ENCODE measurements around the gene CERKL.

CERKL gene

DNA sequence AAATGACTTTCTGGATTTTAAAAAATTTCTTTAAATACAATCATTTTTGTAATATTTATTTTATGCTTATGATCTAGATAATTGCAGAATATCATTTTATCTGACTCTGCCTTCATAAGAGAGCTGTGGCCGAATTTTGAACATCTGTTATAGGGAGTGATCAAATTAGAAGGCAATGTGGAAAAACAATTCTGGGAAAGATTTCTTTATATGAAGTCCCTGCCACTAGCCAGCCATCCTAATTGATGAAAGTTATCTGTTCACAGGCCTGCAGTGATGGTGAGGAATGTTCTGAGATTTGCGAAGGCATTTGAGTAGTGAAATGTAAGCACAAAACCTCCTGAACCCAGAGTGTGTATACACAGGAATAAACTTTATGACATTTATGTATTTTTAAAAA, 120.2 kb downstream of the CERKL start:
- no peak overlapping the region for H3K27ac ChIP-seq (replicated peaks; ENCODE audit: low read length)
- no peak overlapping the region for H3K4me3 ChIP-seq (ENCODE audit: low read length in 2 of 2)
- no peak overlapping the region for H4K8ac ChIP-seq (ENCODE audit: low read depth, low read length)
- no peaks in the 10 kb centered on the region for H3K36me3 ChIP-seq (replicated peaks in 1 of 2; ENCODE audit: control insufficient read depth in 2 of 2, insufficient read depth in 2 of 2, low read length in 2 of 2)
- no CpG with 5 or more reads among the region's 2 CpGs for WGBS, 2 donors (ENCODE audit: extremely low coverage in 2 of 2, insufficient read length in 2 of 2, insufficient replicate concordance in 1 of 2)
- H2BK12ac ChIP-seq (ENCODE audit: low read length) = no peak overlapping the region
- no peaks in the 10 kb centered on the region for H3K79me1 ChIP-seq (ENCODE audit: low read depth, low read length)
- DNase-seq (ENCODE audit: low spot score) = no peak
- H3K14ac ChIP-seq (ENCODE audit: low read length) = no peak overlapping the region
- H3K4ac ChIP-seq (ENCODE audit: low read length) = no peak overlapping the region
- no peak overlapping the region for H3K23ac ChIP-seq (ENCODE audit: low read depth, low read length, poor library complexity)
- no peak overlapping the region for H2AK5ac ChIP-seq (ENCODE audit: low read depth, low read length)
- peaks cover 0 to 2% of the 10 kb centered on the region in 2 donors for H3K9me3 ChIP-seq (replicated peaks in 1 of 2; ENCODE audit: control insufficient read depth in 2 of 2, insufficient read depth in 1 of 2, low read depth in 1 of 2, low read length in 2 of 2)
- H4K91ac ChIP-seq (ENCODE audit: low read depth, low read length, poor library complexity) = no peak overlapping the region
- no peak overlapping the region for H2BK15ac ChIP-seq (ENCODE audit: low read length)
- H2AFZ ChIP-seq (ENCODE audit: low read length) = no peak overlapping the region
- no peak overlapping the region for H3K4me2 ChIP-seq (ENCODE audit: insufficient read depth, low read length, poor library complexity, severe bottlenecking)
- no peak overlapping the region for H3K18ac ChIP-seq (ENCODE audit: low read length)
- H2BK120ac ChIP-seq (ENCODE audit: low read depth, low read length) = no peak overlapping the region
- no peaks in the 10 kb centered on the region for H3K27me3 ChIP-seq (ENCODE audit: control insufficient read depth in 3 of 3, insufficient read depth in 3 of 3, low read depth in 1 of 3, low read length in 3 of 3)
- H3K9ac ChIP-seq (ENCODE audit: low read depth, low read length, poor library complexity) = no peak overlapping the region
- peaks cover 0 to 5% of the 10 kb centered on the region in 2 donors for H3K4me1 ChIP-seq (ENCODE audit: control insufficient read depth in 2 of 2, insufficient read depth in 1 of 2, low read depth in 1 of 2, low read length in 2 of 2)
- no peak overlapping the region for H2BK5ac ChIP-seq (ENCODE audit: low read length)

DNA sequence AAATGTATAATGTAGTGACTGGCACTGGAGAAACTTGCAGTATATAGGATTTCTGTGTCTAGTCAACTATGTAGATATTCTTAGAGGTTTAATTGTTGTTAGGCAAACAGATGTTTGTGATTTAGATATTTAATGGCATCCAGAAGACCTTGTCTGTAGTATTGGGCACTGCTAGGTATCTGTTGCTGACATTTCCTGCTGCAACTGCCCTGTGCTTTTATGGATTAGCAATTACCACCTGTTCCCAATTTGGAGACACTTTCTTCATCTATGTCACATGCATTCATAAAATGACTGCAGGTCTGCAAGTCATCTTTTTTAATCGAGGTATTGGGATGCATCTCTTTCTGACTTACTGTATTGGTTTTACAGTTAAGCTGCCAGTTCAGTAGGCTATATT, 128.5 kb downstream of the CERKL start:
- Histone ChIP-seq H2AK5ac (ENCODE audit: low read depth, low read length) (no peak overlapping the region), H3K27ac (replicated peaks; ENCODE audit: low read length) (no peak overlapping the region), H3K4ac (ENCODE audit: low read length) (no peak overlapping the region), H3K9ac (ENCODE audit: low read depth, low read length, poor library complexity) (no peak overlapping the region), H4K8ac (ENCODE audit: low read depth, low read length) (no peak overlapping the region), H3K4me2 (ENCODE audit: insufficient read depth, low read length, poor library complexity, severe bottlenecking) (no peak overlapping the region), H3K23ac (ENCODE audit: low read depth, low read length, poor library complexity) (no peak overlapping the region), H2BK5ac (ENCODE audit: low read length) (no peak overlapping the region), H3K79me1 (ENCODE audit: low read depth, low read length) (no peaks in the 10 kb centered on the region), H3K9me3 (replicated peaks in 1 of 2; ENCODE audit: control insufficient read depth in 2 of 2, insufficient read depth in 1 of 2, low read depth in 1 of 2, low read length in 2 of 2) (no peaks in the 10 kb centered on the region), H2AFZ (ENCODE audit: low read length) (no peak overlapping the region), H3K27me3 (ENCODE audit: control insufficient read depth in 3 of 3, insufficient read depth in 3 of 3, low read depth in 1 of 3, low read length in 3 of 3) (peaks cover 0 to 1% (median 0%) of the 10 kb centered on the region in 3 experiments), H2BK120ac (ENCODE audit: low read depth, low read length) (no peak overlapping the region), H3K4me1 (ENCODE audit: control insufficient read depth in 2 of 2, insufficient read depth in 1 of 2, low read depth in 1 of 2, low read length in 2 of 2) (peaks cover 0 to 5% of the 10 kb centered on the region in 2 donors), H3K18ac (ENCODE audit: low read length) (no peak overlapping the region), H3K36me3 (replicated peaks in 1 of 2; ENCODE audit: control insufficient read depth in 2 of 2, insufficient read depth in 2 of 2, low read length in 2 of 2) (peaks cover 0 to 2% of the 10 kb centered on the region in 2 donors), H2BK12ac (ENCODE audit: low read length) (no peak overlapping the region), H4K91ac (ENCODE audit: low read depth, low read length, poor library complexity) (no peak overlapping the region), H3K14ac (ENCODE audit: low read length) (no peak overlapping the region), H3K4me3 (ENCODE audit: low read length in 2 of 2) (no peak overlapping the region), H2BK15ac (ENCODE audit: low read length) (no peak overlapping the region)
- no peak for DNase-seq (ENCODE audit: low spot score)
- WGBS, 2 donors (ENCODE audit: extremely low coverage in 2 of 2, insufficient read length in 2 of 2, insufficient replicate concordance in 1 of 2) = no CpG with 5 or more reads among the region's 1 CpG

- H3K9me3 ChIP-seq (replicated peaks in 1 of 2; ENCODE audit: control insufficient read depth in 2 of 2, insufficient read depth in 1 of 2, low read depth in 1 of 2, low read length in 2 of 2) = no peaks in the 10 kb centered on the region
- no peak overlapping the region for H2BK15ac ChIP-seq (ENCODE audit: low read length)
- no peak overlapping the region for H3K23ac ChIP-seq (ENCODE audit: low read depth, low read length, poor library complexity)
- H3K18ac ChIP-seq (ENCODE audit: low read length) = no peak overlapping the region
- no peak for DNase-seq (ENCODE audit: low spot score)
- no peak overlapping the region for H4K8ac ChIP-seq (ENCODE audit: low read depth, low read length)
- no peaks in the 10 kb centered on the region for H3K4me1 ChIP-seq (ENCODE audit: control insufficient read depth in 2 of 2, insufficient read depth in 1 of 2, low read depth in 1 of 2, low read length in 2 of 2)
- no peak overlapping the region for H3K14ac ChIP-seq (ENCODE audit: low read length)
- no peaks in the 10 kb centered on the region for H3K79me1 ChIP-seq (ENCODE audit: low read depth, low read length)
- H3K4ac ChIP-seq (ENCODE audit: low read length) = no peak overlapping the region
- H2BK12ac ChIP-seq (ENCODE audit: low read length) = no peak overlapping the region
- H3K9ac ChIP-seq (ENCODE audit: low read depth, low read length, poor library complexity) = no peak overlapping the region
- peaks cover 0 to 1% (median 0%) of the 10 kb centered on the region in 3 experiments for H3K27me3 ChIP-seq (ENCODE audit: control insufficient read depth in 3 of 3, insufficient read depth in 3 of 3, low read depth in 1 of 3, low read length in 3 of 3)
- H2BK120ac ChIP-seq (ENCODE audit: low read depth, low read length) = no peak overlapping the region
- no CpG with 5 or more reads among the region's 6 CpGs for WGBS, 2 donors (ENCODE audit: extremely low coverage in 2 of 2, insufficient read length in 2 of 2, insufficient replicate concordance in 1 of 2)
- H2AK5ac ChIP-seq (ENCODE audit: low read depth, low read length) = no peak overlapping the region
- H3K4me2 ChIP-seq (ENCODE audit: insufficient read depth, low read length, poor library complexity, severe bottlenecking) = no peak overlapping the region
- H3K36me3 ChIP-seq (replicated peaks in 1 of 2; ENCODE audit: control insufficient read depth in 2 of 2, insufficient read depth in 2 of 2, low read length in 2 of 2) = peaks cover 0 to 2% of the 10 kb centered on the region in 2 donors
- H2BK5ac ChIP-seq (ENCODE audit: low read length) = no peak overlapping the region
- no peak overlapping the region for H3K27ac ChIP-seq (replicated peaks; ENCODE audit: low read length)
- no peak overlapping the region for H2AFZ ChIP-seq (ENCODE audit: low read length)
- no peak overlapping the region for H3K4me3 ChIP-seq (ENCODE audit: low read length in 2 of 2)
- H4K91ac ChIP-seq (ENCODE audit: low read depth, low read length, poor library complexity) = no peak overlapping the region
Observed at GRCh38 chr2:181527058-181527457, 129.8 kb downstream of the CERKL start.

- Histone ChIP-seq H2BK15ac (ENCODE audit: low read length) (no peak overlapping the region), H3K27ac (replicated peaks; ENCODE audit: low read length) (no peak overlapping the region), H4K8ac (ENCODE audit: low read depth, low read length) (no peak overlapping the region), H2BK5ac (ENCODE audit: low read length) (no peak overlapping the region), H3K23ac (ENCODE audit: low read depth, low read length, poor library complexity) (no peak overlapping the region), H3K4me3 (ENCODE audit: low read length in 2 of 2) (no peak overlapping the region), H3K14ac (ENCODE audit: low read length) (no peak overlapping the region), H3K4me2 (ENCODE audit: insufficient read depth, low read length, poor library complexity, severe bottlenecking) (no peak overlapping the region), H2BK12ac (ENCODE audit: low read length) (no peak overlapping the region), H3K79me1 (ENCODE audit: low read depth, low read length) (no peaks in the 10 kb centered on the region), H4K91ac (ENCODE audit: low read depth, low read length, poor library complexity) (no peak overlapping the region), H3K18ac (ENCODE audit: low read length) (no peak overlapping the region), H3K4me1 (ENCODE audit: control insufficient read depth in 2 of 2, insufficient read depth in 1 of 2, low read depth in 1 of 2, low read length in 2 of 2) (no peaks in the 10 kb centered on the region), H3K4ac (ENCODE audit: low read length) (no peak overlapping the region), H2AK5ac (ENCODE audit: low read depth, low read length) (no peak overlapping the region), H3K27me3 (ENCODE audit: control insufficient read depth in 3 of 3, insufficient read depth in 3 of 3, low read depth in 1 of 3, low read length in 3 of 3) (peaks cover 0 to 1% (median 0%) of the 10 kb centered on the region in 3 experiments), H3K9ac (ENCODE audit: low read depth, low read length, poor library complexity) (no peak overlapping the region), H2AFZ (ENCODE audit: low read length) (no peak overlapping the region), H3K9me3 (replicated peaks in 1 of 2; ENCODE audit: control insufficient read depth in 2 of 2, insufficient read depth in 1 of 2, low read depth in 1 of 2, low read length in 2 of 2) (no peaks in the 10 kb centered on the region), H3K36me3 (replicated peaks in 1 of 2; ENCODE audit: control insufficient read depth in 2 of 2, insufficient read depth in 2 of 2, low read length in 2 of 2) (peaks cover 0 to 2% of the 10 kb centered on the region in 2 donors), H2BK120ac (ENCODE audit: low read depth, low read length) (no peak overlapping the region)
- WGBS, 2 donors (ENCODE audit: extremely low coverage in 2 of 2, insufficient read length in 2 of 2, insufficient replicate concordance in 1 of 2) = no CpG with 5 or more reads among the region's 4 CpGs
- no peak for DNase-seq (ENCODE audit: low spot score)
Observed at GRCh38 chr2:181526014-181526413, 130.9 kb downstream of the CERKL start.

Data from neuronal stem cell (in vitro differentiated cells).